Measurements from ENCODE around the gene CACNA2D3.

Gene CACNA2D3

GRCh38 chr3:54915976-54916375 is 793.6 kb downstream of the CACNA2D3 start:
- Histone ChIP-seq H3K9ac (ENCODE audit: low read depth, low read length, poor library complexity) (no peak overlapping the region), H3K4me3 (ENCODE audit: low read length in 2 of 2) (no peak overlapping the region), H3K36me3 (replicated peaks in 1 of 2; ENCODE audit: control insufficient read depth in 2 of 2, insufficient read depth in 2 of 2, low read length in 2 of 2) (no peaks in the 10 kb centered on the region), H4K91ac (ENCODE audit: low read depth, low read length, poor library complexity) (no peak overlapping the region), H3K18ac (ENCODE audit: low read length) (no peak overlapping the region), H4K8ac (ENCODE audit: low read depth, low read length) (no peak overlapping the region), H2AFZ (ENCODE audit: low read length) (no peak overlapping the region), H3K27ac (replicated peaks; ENCODE audit: low read length) (no peak overlapping the region), H3K9me3 (replicated peaks in 1 of 2; ENCODE audit: control insufficient read depth in 2 of 2, insufficient read depth in 1 of 2, low read depth in 1 of 2, low read length in 2 of 2) (peaks cover 2 to 3% of the 10 kb centered on the region in 2 donors), H2BK15ac (ENCODE audit: low read length) (no peak overlapping the region), H3K23ac (ENCODE audit: low read depth, low read length, poor library complexity) (no peak overlapping the region), H3K14ac (ENCODE audit: low read length) (no peak overlapping the region), H3K79me1 (ENCODE audit: low read depth, low read length) (no peaks in the 10 kb centered on the region), H2AK5ac (ENCODE audit: low read depth, low read length) (no peak overlapping the region), H3K4ac (ENCODE audit: low read length) (no peak overlapping the region), H3K4me1 (ENCODE audit: control insufficient read depth in 2 of 2, insufficient read depth in 1 of 2, low read depth in 1 of 2, low read length in 2 of 2) (no peaks in the 10 kb centered on the region), H2BK5ac (ENCODE audit: low read length) (no peak overlapping the region), H3K27me3 (ENCODE audit: control insufficient read depth in 3 of 3, insufficient read depth in 3 of 3, low read depth in 1 of 3, low read length in 3 of 3) (no peaks in the 10 kb centered on the region), H2BK12ac (ENCODE audit: low read length) (no peak overlapping the region), H3K4me2 (ENCODE audit: insufficient read depth, low read length, poor library complexity, severe bottlenecking) (no peak overlapping the region), H2BK120ac (ENCODE audit: low read depth, low read length) (no peak overlapping the region)
- no peak for DNase-seq (ENCODE audit: low spot score)
- no CpG with 5 or more reads among the region's 8 CpGs for WGBS, 2 donors (ENCODE audit: extremely low coverage in 2 of 2, insufficient read length in 2 of 2, insufficient replicate concordance in 1 of 2)

GRCh38 chr3:54916732-54917131 is 794.4 kb downstream of the CACNA2D3 start:
- Histone ChIP-seq H3K9me3 (replicated peaks in 1 of 2; ENCODE audit: control insufficient read depth in 2 of 2, insufficient read depth in 1 of 2, low read depth in 1 of 2, low read length in 2 of 2) (peaks cover 2 to 3% of the 10 kb centered on the region in 2 donors), H3K36me3 (replicated peaks in 1 of 2; ENCODE audit: control insufficient read depth in 2 of 2, insufficient read depth in 2 of 2, low read length in 2 of 2) (no peaks in the 10 kb centered on the region), H2AFZ (ENCODE audit: low read length) (no peak overlapping the region), H3K4me3 (ENCODE audit: low read length in 2 of 2) (no peak overlapping the region), H3K4me2 (ENCODE audit: insufficient read depth, low read length, poor library complexity, severe bottlenecking) (no peak overlapping the region), H2AK5ac (ENCODE audit: low read depth, low read length) (no peak overlapping the region), H3K27ac (replicated peaks; ENCODE audit: low read length) (no peak overlapping the region), H3K18ac (ENCODE audit: low read length) (no peak overlapping the region), H2BK120ac (ENCODE audit: low read depth, low read length) (no peak overlapping the region), H2BK15ac (ENCODE audit: low read length) (no peak overlapping the region), H3K4ac (ENCODE audit: low read length) (no peak overlapping the region), H3K23ac (ENCODE audit: low read depth, low read length, poor library complexity) (no peak overlapping the region), H3K79me1 (ENCODE audit: low read depth, low read length) (no peaks in the 10 kb centered on the region), H2BK5ac (ENCODE audit: low read length) (no peak overlapping the region), H3K4me1 (ENCODE audit: control insufficient read depth in 2 of 2, insufficient read depth in 1 of 2, low read depth in 1 of 2, low read length in 2 of 2) (no peaks in the 10 kb centered on the region), H3K9ac (ENCODE audit: low read depth, low read length, poor library complexity) (no peak overlapping the region), H3K27me3 (ENCODE audit: control insufficient read depth in 3 of 3, insufficient read depth in 3 of 3, low read depth in 1 of 3, low read length in 3 of 3) (no peaks in the 10 kb centered on the region), H4K8ac (ENCODE audit: low read depth, low read length) (no peak overlapping the region), H2BK12ac (ENCODE audit: low read length) (no peak overlapping the region), H3K14ac (ENCODE audit: low read length) (no peak overlapping the region), H4K91ac (ENCODE audit: low read depth, low read length, poor library complexity) (no peak overlapping the region)
- DNase-seq (ENCODE audit: low spot score), result no peak

DNA sequence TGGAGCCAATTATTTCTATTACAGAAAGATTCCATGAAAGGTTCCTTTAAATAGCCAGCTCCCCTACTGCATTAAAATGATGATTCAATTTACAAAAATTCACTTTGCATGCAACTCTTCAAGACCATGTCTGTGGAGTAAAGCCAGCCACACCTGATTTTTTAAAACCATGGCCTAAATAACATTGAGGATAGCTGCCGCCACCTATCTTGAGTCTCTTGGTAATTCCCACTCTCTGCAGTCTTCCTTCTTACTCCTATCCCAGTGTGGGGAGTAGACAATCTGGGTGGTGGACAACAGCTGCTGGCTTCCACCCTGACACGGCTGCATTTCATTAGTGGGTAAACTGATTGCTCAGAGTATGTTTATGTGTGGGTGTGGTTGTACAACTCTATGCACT is 794.8 kb downstream of the CACNA2D3 start:
- Histone ChIP-seq H3K4me2 (ENCODE audit: insufficient read depth, low read length, poor library complexity, severe bottlenecking) (no peak overlapping the region), H3K23ac (ENCODE audit: low read depth, low read length, poor library complexity) (no peak overlapping the region), H3K14ac (ENCODE audit: low read length) (no peak overlapping the region), H3K4me3 (ENCODE audit: low read length in 2 of 2) (no peak overlapping the region), H2AFZ (ENCODE audit: low read length) (no peak overlapping the region), H3K9ac (ENCODE audit: low read depth, low read length, poor library complexity) (no peak overlapping the region), H2BK120ac (ENCODE audit: low read depth, low read length) (no peak overlapping the region), H2BK5ac (ENCODE audit: low read length) (no peak overlapping the region), H3K4me1 (ENCODE audit: control insufficient read depth in 2 of 2, insufficient read depth in 1 of 2, low read depth in 1 of 2, low read length in 2 of 2) (no peaks in the 10 kb centered on the region), H4K8ac (ENCODE audit: low read depth, low read length) (no peak overlapping the region), H3K27me3 (ENCODE audit: control insufficient read depth in 3 of 3, insufficient read depth in 3 of 3, low read depth in 1 of 3, low read length in 3 of 3) (no peaks in the 10 kb centered on the region), H4K91ac (ENCODE audit: low read depth, low read length, poor library complexity) (no peak overlapping the region), H3K27ac (replicated peaks; ENCODE audit: low read length) (no peak overlapping the region), H2AK5ac (ENCODE audit: low read depth, low read length) (no peak overlapping the region), H2BK12ac (ENCODE audit: low read length) (no peak overlapping the region), H2BK15ac (ENCODE audit: low read length) (no peak overlapping the region), H3K9me3 (replicated peaks in 1 of 2; ENCODE audit: control insufficient read depth in 2 of 2, insufficient read depth in 1 of 2, low read depth in 1 of 2, low read length in 2 of 2) (peaks cover 0 to 2% of the 10 kb centered on the region in 2 donors), H3K4ac (ENCODE audit: low read length) (no peak overlapping the region), H3K79me1 (ENCODE audit: low read depth, low read length) (no peaks in the 10 kb centered on the region), H3K36me3 (replicated peaks in 1 of 2; ENCODE audit: control insufficient read depth in 2 of 2, insufficient read depth in 2 of 2, low read length in 2 of 2) (no peaks in the 10 kb centered on the region), H3K18ac (ENCODE audit: low read length) (no peak overlapping the region)
- no peak for DNase-seq (ENCODE audit: low spot score)
- no CpG with 5 or more reads among the region's 2 CpGs for WGBS, 2 donors (ENCODE audit: extremely low coverage in 2 of 2, insufficient read length in 2 of 2, insufficient replicate concordance in 1 of 2)

DNA sequence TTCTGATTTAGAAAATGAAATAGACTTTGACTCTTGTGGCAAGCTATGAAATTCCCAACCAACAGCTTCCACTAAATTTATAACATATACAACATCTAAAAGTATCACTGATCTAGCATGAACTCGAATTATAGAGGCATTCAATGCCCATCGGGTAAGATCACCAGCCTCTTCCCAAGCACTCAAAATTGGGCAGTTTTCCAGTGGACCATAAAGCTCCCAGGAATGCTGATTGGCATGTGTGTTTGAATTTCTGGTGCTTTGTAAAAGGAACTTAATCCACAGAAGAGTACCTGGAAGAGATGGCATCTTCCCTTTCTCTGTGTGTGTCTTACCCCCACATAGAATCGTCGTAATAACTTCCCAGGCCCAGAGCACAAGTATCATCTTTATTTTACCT is 795.5 kb downstream of the CACNA2D3 start:
- no peak overlapping the region for H2AK5ac ChIP-seq (ENCODE audit: low read depth, low read length)
- H3K79me1 ChIP-seq (ENCODE audit: low read depth, low read length), result no peaks in the 10 kb centered on the region
- H3K4me3 ChIP-seq (ENCODE audit: low read length in 2 of 2), result no peak overlapping the region
- no peaks in the 10 kb centered on the region for H3K9me3 ChIP-seq (replicated peaks in 1 of 2; ENCODE audit: control insufficient read depth in 2 of 2, insufficient read depth in 1 of 2, low read depth in 1 of 2, low read length in 2 of 2)
- H2BK120ac ChIP-seq (ENCODE audit: low read depth, low read length), result no peak overlapping the region
- WGBS, 2 donors (ENCODE audit: extremely low coverage in 2 of 2, insufficient read length in 2 of 2, insufficient replicate concordance in 1 of 2), result no CpG with 5 or more reads among the region's 4 CpGs
- no peak overlapping the region for H4K91ac ChIP-seq (ENCODE audit: low read depth, low read length, poor library complexity)
- no peak overlapping the region for H2BK12ac ChIP-seq (ENCODE audit: low read length)
- H3K23ac ChIP-seq (ENCODE audit: low read depth, low read length, poor library complexity), result no peak overlapping the region
- no peak overlapping the region for H3K18ac ChIP-seq (ENCODE audit: low read length)
- no peaks in the 10 kb centered on the region for H3K36me3 ChIP-seq (replicated peaks in 1 of 2; ENCODE audit: control insufficient read depth in 2 of 2, insufficient read depth in 2 of 2, low read length in 2 of 2)
- no peak overlapping the region for H2AFZ ChIP-seq (ENCODE audit: low read length)
- H3K27ac ChIP-seq (replicated peaks; ENCODE audit: low read length), result no peak overlapping the region
- H2BK15ac ChIP-seq (ENCODE audit: low read length), result no peak overlapping the region
- H4K8ac ChIP-seq (ENCODE audit: low read depth, low read length), result no peak overlapping the region
- no peak overlapping the region for H3K4ac ChIP-seq (ENCODE audit: low read length)
- H3K9ac ChIP-seq (ENCODE audit: low read depth, low read length, poor library complexity), result no peak overlapping the region
- no peak for DNase-seq (ENCODE audit: low spot score)
- H3K14ac ChIP-seq (ENCODE audit: low read length), result no peak overlapping the region
- H3K27me3 ChIP-seq (ENCODE audit: control insufficient read depth in 3 of 3, insufficient read depth in 3 of 3, low read depth in 1 of 3, low read length in 3 of 3), result no peaks in the 10 kb centered on the region
- H3K4me2 ChIP-seq (ENCODE audit: insufficient read depth, low read length, poor library complexity, severe bottlenecking), result no peak overlapping the region
- no peak overlapping the region for H2BK5ac ChIP-seq (ENCODE audit: low read length)
- no peaks in the 10 kb centered on the region for H3K4me1 ChIP-seq (ENCODE audit: control insufficient read depth in 2 of 2, insufficient read depth in 1 of 2, low read depth in 1 of 2, low read length in 2 of 2)

All from neuronal stem cell (in vitro differentiated cells).